Adipocyte (in vitro differentiated cells): ENCODE results near the gene ACP3.
A peak's percentile ranks its signal among the peaks of the same experiment; 100 is the strongest.
"Not testable (repeated sequence)": the region's sequence is repeated elsewhere in the genome, so short reads cannot be mapped to it uniquely, and the experiment has no call there.

Source experiments
- DNase-seq: peaks from one replicate; pipeline ENCODE4 v3.0.0-alpha.2; 2015; ENCODE audit warnings: low read depth
- H3K27me3 ChIP-seq: replicated peaks from 2 replicates; pipeline ENCODE4 v1.7.0; 2013; ENCODE audit warnings: mild to moderate bottlenecking, low read length, moderate library complexity; ENCODE audit not compliant: control insufficient read depth, insufficient read depth
- H3K36me3 ChIP-seq: 2 replicates; pipeline ENCODE4 v1.7.0; 2013; ENCODE audit warnings: low read length, mild to moderate bottlenecking, moderate library complexity; ENCODE audit not compliant: control insufficient read depth, insufficient read depth, severe bottlenecking
- H3K4me1 ChIP-seq: 2 replicates; pipeline ENCODE4 v1.7.0; 2013; ENCODE audit warnings: mild to moderate bottlenecking, low read length, moderate library complexity; ENCODE audit not compliant: control insufficient read depth, insufficient read depth
- H3K4me3 ChIP-seq: 2 replicates; pipeline ENCODE4 v1.7.0; 2013; ENCODE audit warnings: mild to moderate bottlenecking, low read length, moderate library complexity
- H3K9ac ChIP-seq: 2 replicates; pipeline ENCODE4 v1.7.0; 2013; ENCODE audit warnings: mild to moderate bottlenecking, low read length, moderate library complexity
- H3K9me3 ChIP-seq: 2 replicates; pipeline ENCODE4 v1.7.0; 2013; ENCODE audit warnings: mild to moderate bottlenecking, low read length, moderate library complexity; ENCODE audit not compliant: control insufficient read depth

Gene ACP3

DNA sequence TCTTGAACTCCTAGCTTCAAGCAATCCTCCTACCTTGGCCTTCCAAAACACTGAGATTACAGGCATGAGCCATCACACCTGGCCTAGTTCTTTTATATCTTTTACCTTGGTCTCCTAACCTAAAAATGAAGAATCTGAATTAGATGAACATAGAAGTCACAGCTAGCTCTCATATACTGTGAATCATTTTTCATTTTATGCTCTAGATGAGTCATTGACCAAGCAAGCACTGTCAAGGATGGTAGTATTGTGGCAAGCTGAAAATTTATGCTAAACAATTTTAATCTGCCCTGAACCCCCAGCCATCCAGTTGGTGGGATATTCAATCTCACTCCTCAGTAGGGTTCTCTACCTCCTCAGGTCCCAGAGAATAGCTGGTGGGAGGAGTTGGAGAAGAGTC lies 51.8 kb downstream of the ACP3 start:
- DNase-seq = no peak
- Histone ChIP-seq H3K27me3 (no peaks in the 10 kb centered on the region), H3K36me3 (no peaks in the 10 kb centered on the region), H3K9me3 (no peaks in the 10 kb centered on the region), H3K4me3 (no peak overlapping the region), H3K4me1 (no peaks in the 10 kb centered on the region), H3K9ac (no peak overlapping the region)

DNA sequence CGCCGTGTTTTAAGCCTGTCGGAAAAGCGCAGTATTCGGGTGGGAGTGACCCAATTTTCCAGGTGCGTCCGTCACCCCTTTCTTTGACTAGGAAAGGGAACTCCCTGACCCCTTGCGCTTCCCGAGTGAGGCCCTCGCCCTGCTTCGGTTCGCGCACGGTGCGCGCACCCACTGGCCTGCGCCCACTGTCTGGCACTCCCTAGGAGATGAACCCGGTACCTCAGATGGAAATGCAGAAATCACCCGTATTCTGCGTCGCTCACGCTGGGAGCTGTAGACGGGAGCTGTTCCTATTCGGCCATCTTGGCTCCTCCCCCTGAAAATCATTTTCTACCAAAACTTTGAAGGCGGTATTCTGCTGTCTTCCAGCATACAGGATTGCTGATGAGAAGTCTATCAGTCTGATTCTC lies 59.7 kb downstream of the ACP3 start:
- H3K4me3 ChIP-seq, H3K9me3 ChIP-seq, H3K9ac ChIP-seq, H3K36me3 ChIP-seq, H3K27me3 ChIP-seq, DNase-seq, H3K4me1 ChIP-seq: not testable (repeated sequence)

DNA sequence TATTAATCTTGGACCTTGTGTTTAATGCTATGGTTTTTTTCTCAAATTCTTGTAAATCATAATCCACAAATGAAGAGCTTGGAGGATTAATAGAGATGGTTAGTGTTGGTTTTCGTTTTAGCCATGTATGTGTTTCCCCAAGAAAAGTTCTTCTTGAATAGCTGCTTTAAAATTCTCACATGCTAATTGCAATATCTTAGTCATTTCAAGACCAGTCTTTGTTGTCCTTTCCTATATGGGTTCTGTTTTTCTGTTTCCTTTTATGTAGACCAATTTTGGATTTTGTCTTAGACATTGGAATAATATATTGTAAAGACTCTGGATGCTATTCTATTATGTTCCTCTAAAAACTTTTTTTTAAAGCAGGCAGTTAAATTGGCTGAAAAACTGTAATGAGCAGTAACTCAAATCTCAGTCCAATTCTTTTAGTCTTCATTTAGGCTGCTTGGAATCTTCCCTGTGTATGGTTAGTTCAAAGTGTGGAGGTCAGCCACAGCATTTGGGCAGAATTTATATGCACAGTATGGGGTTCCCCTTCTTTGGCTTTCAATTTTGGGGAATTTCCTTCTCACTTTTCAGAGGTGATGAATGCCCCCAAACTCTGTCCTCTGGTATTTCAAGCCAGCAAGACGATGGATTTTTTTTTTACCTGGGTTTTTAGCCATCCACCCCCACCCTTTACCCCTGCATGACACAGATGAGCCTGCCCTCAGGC lies 61.0 kb downstream of the ACP3 start:
- no peak overlapping the region for H3K9ac ChIP-seq
- H3K27me3 ChIP-seq = no peaks in the 10 kb centered on the region
- no peak overlapping the region for H3K4me3 ChIP-seq
- H3K9me3 ChIP-seq = no peaks in the 10 kb centered on the region
- no peaks in the 10 kb centered on the region for H3K36me3 ChIP-seq
- peaks cover 9% of the 10 kb centered on the region for H3K4me1 ChIP-seq
- no peak for DNase-seq

DNA sequence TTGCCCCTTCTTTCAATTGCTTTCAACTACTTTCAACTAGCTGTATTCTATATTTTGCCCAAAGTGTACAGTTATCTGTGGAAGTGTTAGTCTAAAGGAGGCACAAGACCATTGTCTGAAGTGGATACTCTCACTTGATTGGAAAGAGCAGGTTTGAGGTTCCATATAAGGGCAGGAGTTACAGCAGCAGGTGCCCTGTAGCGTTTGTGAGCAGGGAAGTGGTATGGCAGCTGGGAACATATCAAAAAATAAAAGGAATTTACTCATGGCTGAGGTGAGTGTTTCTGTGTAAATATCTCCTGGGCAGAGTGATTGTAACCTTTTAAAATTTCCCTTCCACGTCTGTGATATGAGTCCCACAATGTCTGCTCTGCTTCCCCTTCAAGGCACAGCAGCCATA lies 61.6 kb downstream of the ACP3 start:
- H3K27me3 ChIP-seq = no peaks in the 10 kb centered on the region
- H3K4me1 ChIP-seq = peaks cover 9% of the 10 kb centered on the region
- H3K4me3 ChIP-seq = no peak overlapping the region
- no peaks in the 10 kb centered on the region for H3K9me3 ChIP-seq
- no peak for DNase-seq
- no peaks in the 10 kb centered on the region for H3K36me3 ChIP-seq
- no peak overlapping the region for H3K9ac ChIP-seq

DNA sequence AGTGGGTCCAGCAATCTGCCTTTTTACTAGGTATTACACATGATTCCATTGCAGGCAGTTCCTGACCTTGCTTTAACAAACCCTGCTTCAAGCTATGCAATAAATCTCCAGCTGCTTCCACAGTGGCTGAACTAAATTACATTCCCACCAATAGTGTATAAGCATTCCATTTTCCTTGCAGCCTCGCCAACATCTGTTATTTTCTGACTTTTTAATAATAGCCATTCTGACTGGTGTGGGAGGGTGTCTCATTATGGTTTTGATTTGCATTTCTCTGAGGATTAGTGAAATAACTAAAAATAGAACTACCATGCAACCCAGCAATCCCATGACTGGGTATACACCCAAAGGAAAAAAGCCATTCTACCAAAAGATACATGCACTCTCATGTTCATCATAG lies 63.7 kb downstream of the ACP3 start:
- Histone ChIP-seq H3K9me3 (no peaks in the 10 kb centered on the region), H3K4me3 (no peak overlapping the region), H3K4me1 (peaks cover 9% of the 10 kb centered on the region), H3K27me3 (no peaks in the 10 kb centered on the region), H3K36me3 (no peaks in the 10 kb centered on the region), H3K9ac (no peak overlapping the region)
- DNase-seq = no peak

DNA sequence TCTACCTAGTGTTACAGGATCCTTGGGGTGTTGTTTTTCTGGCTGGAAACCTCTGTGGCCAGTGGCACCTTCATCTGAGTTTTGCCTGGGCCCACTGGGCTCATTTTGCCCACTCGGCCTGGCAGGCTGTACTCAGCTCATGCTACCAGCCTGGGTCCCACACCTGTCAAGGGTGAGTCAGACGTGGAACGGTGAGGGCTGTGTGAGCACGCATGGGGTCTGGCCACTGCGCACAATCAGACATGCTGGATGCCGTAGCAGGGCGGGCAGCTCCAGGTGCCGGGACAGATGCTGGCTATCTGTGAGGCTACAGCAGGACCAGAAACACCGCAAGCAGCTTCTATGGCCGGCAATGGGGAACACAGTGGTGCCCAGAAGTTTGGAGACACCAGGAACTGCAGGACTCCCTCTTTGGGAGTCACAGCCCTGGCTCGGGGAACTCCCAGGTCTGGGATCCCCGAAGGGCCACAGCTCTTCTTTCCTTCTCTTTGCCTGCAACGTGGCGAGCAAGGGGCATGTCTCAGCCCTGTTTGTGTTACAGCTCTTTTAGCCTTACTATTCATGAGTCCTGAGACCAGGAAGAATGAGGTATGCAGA lies 64.2 kb downstream of the ACP3 start:
- no peak for DNase-seq
- Histone ChIP-seq H3K9me3 (no peaks in the 10 kb centered on the region), H3K27me3 (no peaks in the 10 kb centered on the region), H3K4me1 (peaks cover 9% of the 10 kb centered on the region), H3K36me3 (no peaks in the 10 kb centered on the region), H3K9ac (no peak overlapping the region), H3K4me3 (no peak overlapping the region)

DNA sequence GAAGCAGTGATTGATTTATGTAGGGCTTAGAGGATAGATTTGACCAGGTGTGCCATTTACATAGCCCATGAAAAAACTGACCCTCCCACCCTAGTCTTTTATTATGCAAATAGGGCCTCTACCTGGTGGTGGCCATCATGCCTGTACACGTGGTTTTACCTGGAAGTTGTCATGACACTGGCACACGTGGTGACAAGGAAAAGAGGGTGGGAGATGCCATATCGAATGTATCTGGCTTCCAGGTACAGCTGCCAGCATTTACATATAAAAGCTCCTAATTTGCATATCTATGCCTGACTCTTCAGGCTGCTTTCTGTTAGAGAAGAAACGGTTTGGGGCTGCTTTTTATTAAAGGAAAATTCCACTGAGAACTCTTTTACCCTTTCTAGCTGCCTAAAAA lies 65.1 kb downstream of the ACP3 start:
- Histone ChIP-seq H3K9me3 (no peaks in the 10 kb centered on the region), H3K4me1 (peaks cover 9% of the 10 kb centered on the region), H3K36me3 (no peaks in the 10 kb centered on the region), H3K27me3 (no peaks in the 10 kb centered on the region), H3K9ac (no peak overlapping the region), H3K4me3 (no peak overlapping the region)
- DNase-seq = no peak

DNA sequence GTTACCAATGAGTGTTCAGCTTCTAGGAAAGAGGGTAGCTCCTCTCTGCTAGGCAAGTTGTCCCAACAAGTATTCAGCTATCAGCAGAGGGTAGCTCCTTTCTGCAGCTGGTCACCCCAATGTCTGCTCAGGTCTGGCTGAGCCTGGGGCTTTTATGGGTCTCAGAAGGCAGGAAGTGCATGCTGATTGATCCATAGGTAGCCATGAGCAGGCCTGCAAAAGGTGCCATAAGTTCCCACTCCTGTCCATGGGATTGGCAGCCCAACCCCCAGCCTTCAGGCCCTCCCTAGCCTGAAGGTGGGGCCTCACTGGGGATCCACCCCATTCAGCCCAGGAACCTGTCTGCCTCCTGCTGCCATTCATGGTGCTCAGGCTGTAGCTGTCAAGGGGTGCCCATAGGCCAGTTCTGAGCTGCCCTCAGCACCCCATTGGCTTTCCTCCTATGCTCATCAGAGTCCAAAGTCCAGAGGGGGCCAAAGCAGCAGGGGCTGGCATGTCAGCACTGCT lies 65.5 kb downstream of the ACP3 start:
- H3K9me3 ChIP-seq = no peaks in the 10 kb centered on the region
- H3K36me3 ChIP-seq = no peaks in the 10 kb centered on the region
- DNase-seq = no peak
- peaks cover 9% of the 10 kb centered on the region for H3K4me1 ChIP-seq
- no peak overlapping the region for H3K4me3 ChIP-seq
- H3K27me3 ChIP-seq = no peaks in the 10 kb centered on the region
- no peak overlapping the region for H3K9ac ChIP-seq

DNA sequence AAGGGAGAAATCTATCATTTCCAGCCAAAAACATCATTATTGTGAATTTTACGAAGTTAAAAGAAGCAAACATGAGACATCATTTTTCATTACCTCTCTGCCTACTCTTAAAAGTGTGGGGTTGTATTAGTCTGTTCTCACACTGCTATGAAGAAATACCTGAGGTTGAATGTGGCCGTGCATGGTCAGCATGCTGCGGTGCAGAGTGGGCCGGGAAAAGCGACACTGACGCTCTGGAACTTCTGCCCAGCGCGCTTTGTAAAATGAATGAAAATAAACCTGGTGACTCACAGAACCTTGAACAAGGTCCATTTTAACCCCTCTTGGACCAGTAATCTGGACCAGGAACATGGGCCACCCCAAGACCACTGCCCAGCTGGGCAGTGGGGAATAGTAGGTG lies 69.1 kb downstream of the ACP3 start:
- no peak overlapping the region for H3K9ac ChIP-seq
- no peaks in the 10 kb centered on the region for H3K36me3 ChIP-seq
- no peak for DNase-seq
- no peak overlapping the region for H3K4me3 ChIP-seq
- H3K4me1 ChIP-seq = peaks cover 2% of the 10 kb centered on the region
- no peaks in the 10 kb centered on the region for H3K27me3 ChIP-seq
- no peaks in the 10 kb centered on the region for H3K9me3 ChIP-seq

DNA sequence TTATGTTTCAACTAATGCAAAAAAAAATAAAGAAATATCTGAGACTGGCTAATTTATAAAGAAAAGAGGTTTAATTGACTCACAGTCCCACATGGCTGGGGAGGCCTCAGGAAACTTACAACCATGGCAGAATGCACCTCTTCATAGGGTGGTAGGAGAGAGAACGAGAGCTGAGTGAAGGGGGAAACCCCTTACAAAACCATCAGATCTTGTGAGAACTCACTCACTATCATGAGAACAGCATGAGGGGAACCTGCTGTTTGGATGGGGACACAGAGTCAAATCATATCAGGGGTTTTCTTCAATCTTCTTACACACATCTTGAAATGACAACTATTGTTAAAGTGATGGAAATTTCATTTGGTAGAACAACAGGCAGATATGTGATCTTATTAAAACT lies 75.5 kb downstream of the ACP3 start:
- H3K4me3 ChIP-seq, H3K4me1 ChIP-seq, H3K36me3 ChIP-seq, H3K9me3 ChIP-seq, DNase-seq, H3K27me3 ChIP-seq, H3K9ac ChIP-seq: not testable (repeated sequence)

DNA sequence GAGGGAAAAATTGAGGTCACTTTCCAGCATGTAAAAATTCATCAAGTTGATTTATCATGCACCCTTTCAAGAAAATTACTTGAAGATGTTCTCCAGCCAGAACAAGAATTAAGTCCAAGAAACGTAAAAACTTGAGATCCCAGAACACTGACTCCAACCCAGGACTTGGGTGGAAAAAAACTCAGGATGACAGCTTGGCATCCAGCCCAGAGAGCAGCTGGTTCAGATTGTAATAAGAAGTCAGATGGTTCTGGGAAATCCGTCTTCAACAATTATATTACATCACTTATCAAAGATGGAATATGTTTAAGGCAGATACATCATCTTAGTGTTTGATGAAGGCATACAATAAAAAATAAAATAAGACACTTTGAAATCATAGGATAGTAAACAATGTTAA lies 77.1 kb downstream of the ACP3 start:
- Histone ChIP-seq H3K4me3 (no peak overlapping the region), H3K4me1 (no peaks in the 10 kb centered on the region), H3K27me3 (no peaks in the 10 kb centered on the region), H3K9ac (no peak overlapping the region), H3K9me3 (no peaks in the 10 kb centered on the region), H3K36me3 (no peaks in the 10 kb centered on the region)
- peak; percentile 62 for DNase-seq

DNA sequence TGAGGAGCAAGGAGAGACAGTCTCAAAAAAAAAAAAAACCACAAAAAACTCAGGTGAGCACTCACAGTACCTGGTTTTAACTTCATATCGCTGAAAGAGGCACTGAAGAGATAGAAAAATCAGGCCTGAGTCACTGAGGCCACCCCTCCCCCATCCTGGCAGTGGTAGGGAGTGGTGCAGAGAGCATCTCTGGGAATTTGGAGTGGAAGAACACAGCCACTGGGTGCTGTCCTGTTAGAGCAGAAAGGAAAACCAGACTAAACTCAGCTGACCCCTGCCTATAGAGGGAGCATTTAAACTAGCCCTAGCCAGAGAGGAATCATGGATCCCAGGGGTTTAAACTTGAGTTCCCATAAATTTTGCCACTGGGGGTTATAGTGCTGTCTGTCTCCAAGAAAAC lies 77.9 kb downstream of the ACP3 start:
- Histone ChIP-seq H3K9ac (no peak overlapping the region), H3K36me3 (no peaks in the 10 kb centered on the region), H3K27me3 (no peaks in the 10 kb centered on the region), H3K4me1 (no peaks in the 10 kb centered on the region), H3K9me3 (no peaks in the 10 kb centered on the region), H3K4me3 (no peak overlapping the region)
- DNase-seq = no peak
